HFF-Myc (cell line): ENCODE data around the gene GPR107.

Experiments
- DNase-seq: peaks from one replicate; pipeline ENCODE4 v3.0.0-alpha.2; 2011; ENCODE audit warnings: low read depth; ENCODE audit errors: extremely low read depth
- H3K4me3 ChIP-seq: replicated peaks from 2 replicates; pipeline ENCODE4 v1.5.1; 2011; ENCODE audit warnings: low read depth, mild to moderate bottlenecking, control low read depth, low read length
- CTCF ChIP-seq: IDR thresholded peaks from 2 replicates; pipeline ENCODE4 v1.5.1; 2012; ENCODE audit warnings: mild to moderate bottlenecking, low read depth, low read length, control low read depth; ENCODE audit errors: missing control alignments

Gene GPR107

GRCh38 chr9:130147910-130148309 is 94.2 kb downstream of the GPR107 start:
- H3K4me3 ChIP-seq, result no peak overlapping the region
- DNase-seq, result no peak

GRCh38 chr9:130149031-130149430 is 95.3 kb downstream of the GPR107 start:
- H3K4me3 ChIP-seq, result no peak overlapping the region
- no peak for TF ChIP-seq CTCF
- no peak for DNase-seq

More at GRCh38 chr9:130147910-130148309, 94.2 kb downstream of the GPR107 start:
- TF ChIP-seq CTCF, result no peak

GRCh38 chr9:130149654-130150286 is 96.1 kb downstream of the GPR107 start:
- TF ChIP-seq CTCF, result no peak
- DNase-seq, result no peak

GRCh38 chr9:130150779-130151382 is 97.2 kb downstream of the GPR107 start:
- no peak overlapping the region for H3K4me3 ChIP-seq
- no peak for DNase-seq
- no peak for TF ChIP-seq CTCF

More at GRCh38 chr9:130149654-130150286, 96.1 kb downstream of the GPR107 start:
- H3K4me3 ChIP-seq, result no peak overlapping the region

- no peak overlapping the region for H3K4me3 ChIP-seq
- DNase-seq, result no peak
- no peak for TF ChIP-seq CTCF
Observed at GRCh38 chr9:130154816-130155215, 101.1 kb downstream of the GPR107 start.

- DNase-seq, result no peak
- H3K4me3 ChIP-seq, result no peak overlapping the region
- no peak for TF ChIP-seq CTCF
Observed at GRCh38 chr9:130155647-130156046, 101.9 kb downstream of the GPR107 start.
